ENCODE measurements around the gene ROR1.
A peak's percentile ranks its signal among the peaks of the same experiment; 100 is the strongest.

The ROR1 gene

DNA sequence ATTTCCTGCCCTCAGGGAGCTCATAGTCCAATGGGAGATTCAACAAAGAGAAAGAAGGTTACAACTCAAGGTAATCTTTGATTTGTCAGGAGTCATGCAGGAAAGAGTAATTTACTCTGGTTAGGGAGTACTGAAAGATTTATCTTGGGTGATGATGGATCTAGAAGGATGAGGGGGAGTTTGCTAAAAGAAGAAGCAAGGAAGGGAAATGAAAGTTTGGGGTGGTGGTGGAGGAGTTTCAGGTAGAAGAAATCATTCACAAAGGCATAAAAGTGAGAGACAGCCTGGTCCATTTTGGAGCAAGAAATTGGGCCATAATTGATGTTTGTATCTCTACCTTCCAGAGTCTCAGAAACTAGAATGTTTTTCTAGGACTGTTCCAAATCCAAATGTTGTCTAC, 116.7 kb downstream of the ROR1 start:
- no peak for DNase-seq

DNA sequence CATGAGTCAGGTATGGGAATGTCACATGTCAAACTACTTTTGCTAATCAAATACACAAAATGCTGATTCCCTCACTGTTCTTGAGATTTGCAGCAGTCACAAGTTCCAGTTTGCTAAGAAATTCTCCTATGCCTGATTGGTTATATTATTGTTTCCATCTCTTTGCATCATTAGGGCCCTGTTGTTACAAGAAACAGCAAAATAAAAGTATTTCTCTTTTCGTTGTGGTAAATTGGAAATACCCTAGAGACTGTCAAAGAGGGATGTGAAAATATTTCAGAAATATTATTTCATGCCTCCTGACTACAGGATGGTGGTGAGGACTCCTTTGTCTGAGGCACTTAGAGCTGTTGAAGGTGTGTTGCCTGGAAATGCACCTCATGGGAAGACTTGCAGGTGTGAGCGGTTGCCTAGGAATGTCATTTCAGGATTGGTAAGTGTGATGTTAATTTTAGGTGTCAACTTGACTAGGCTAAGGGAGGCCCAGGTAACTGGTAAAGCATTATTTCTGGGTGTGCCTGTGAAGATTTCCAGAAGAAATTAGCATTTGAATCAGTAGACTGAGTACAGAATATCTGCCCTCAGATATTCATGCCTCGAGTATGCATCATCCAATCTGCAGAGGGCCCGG, 117.4 kb downstream of the ROR1 start:
- no peak for DNase-seq

DNA sequence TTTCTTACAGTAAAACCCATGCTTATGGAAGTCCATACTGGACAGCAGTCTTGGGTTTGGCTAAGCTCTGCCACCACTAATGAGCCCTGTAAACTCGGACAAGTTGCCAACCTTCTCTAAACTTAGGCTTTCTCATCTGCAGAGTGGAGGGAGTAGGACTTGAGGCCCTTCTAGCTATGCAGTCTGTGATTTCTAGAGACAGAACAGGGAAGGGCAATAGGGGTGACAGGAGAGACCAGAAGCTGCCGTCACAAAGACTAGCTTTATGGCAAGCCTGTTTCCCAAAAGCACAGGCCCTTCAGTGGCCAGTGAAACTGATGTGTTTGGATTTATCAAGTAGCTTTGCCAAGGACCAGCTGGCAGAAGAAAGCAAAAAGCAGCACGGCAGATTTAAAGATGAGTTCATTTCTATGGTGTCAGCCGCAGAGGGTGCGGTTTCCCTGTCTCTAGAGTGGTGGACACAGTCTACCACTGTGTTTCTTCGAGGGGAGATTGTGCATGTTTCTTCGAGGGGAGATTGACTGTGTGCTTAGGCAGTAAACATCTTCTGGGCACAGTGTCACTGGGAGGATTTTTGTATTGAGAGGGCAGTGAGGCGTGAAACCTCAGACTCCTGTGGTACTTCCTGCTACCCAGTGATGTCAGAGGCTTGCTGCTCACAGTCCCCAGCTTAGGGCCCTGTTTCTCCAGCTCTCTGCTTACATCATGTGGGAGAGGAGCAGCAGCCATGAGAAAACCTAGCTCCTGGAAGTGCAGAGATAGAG, 119.0 kb downstream of the ROR1 start:
- DNase-seq, result peak; percentile 81

DNA sequence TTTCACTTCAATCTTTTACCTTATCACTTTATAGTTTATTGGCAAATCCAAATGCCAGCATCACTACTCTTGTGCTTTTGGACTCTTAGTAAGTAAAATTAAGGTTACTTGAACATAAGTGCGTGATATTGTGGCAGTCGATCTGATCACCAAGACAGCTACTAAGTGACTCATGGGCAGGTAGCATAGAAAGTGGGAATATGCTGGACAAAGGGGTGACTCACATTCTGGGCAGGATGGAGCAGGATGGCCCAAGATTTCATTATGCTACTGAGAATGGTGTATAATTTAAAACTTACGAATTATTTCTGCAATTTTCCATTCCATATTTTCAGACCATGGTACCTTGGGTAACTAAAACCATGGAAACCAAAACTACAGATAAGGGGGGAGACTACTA, 120.2 kb downstream of the ROR1 start:
- DNase-seq, result no peak

DNA sequence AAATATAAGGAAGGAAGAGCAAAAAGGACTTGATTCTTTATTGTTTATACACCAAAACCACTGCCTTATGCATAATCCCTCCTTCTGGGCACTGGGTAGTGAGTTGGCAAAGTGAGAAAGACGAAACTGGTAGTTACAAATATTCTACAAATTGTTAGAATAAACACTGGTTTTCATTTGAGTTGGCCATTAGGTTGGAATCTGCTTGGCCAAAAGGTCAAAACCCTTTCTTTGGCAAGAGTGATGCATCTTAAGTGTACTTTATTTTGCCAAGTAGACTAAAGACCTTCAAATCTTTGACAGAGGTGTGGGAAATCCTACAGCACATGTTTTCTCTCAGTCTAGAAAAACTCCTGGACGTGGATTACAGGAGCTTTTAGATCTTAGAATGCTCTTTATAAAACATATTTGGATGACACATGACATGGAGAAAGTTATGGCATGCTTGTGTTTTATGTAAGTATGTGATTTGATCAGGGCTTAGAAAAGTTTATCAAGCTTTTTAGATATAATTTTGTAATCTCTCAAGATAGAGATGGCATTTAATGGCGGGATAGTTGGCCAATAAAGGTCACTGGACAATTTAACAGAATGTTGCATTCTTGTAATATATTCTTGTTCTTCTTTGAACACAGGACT, 120.9 kb downstream of the ROR1 start:
- DNase-seq, result no peak

DNA sequence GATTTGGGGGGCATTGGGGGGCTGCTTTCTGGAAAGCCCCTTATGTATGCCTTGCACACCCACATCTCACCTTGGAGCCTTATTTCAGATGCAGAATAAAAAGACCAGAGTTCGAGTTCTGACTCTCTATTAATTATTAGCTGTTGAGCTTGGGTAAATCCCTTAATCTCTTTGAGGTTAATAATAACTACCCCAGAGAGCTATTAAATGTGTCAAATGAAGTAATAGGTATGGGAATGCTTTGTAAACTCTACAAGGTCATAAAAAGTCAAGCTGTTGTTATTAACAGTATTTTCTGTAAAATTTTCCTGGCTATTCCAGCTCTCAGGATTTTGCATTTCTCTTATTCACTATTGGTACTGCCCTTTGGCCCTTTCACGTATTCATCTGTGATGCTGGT, 122.9 kb downstream of the ROR1 start:
- DNase-seq, result no peak

DNA sequence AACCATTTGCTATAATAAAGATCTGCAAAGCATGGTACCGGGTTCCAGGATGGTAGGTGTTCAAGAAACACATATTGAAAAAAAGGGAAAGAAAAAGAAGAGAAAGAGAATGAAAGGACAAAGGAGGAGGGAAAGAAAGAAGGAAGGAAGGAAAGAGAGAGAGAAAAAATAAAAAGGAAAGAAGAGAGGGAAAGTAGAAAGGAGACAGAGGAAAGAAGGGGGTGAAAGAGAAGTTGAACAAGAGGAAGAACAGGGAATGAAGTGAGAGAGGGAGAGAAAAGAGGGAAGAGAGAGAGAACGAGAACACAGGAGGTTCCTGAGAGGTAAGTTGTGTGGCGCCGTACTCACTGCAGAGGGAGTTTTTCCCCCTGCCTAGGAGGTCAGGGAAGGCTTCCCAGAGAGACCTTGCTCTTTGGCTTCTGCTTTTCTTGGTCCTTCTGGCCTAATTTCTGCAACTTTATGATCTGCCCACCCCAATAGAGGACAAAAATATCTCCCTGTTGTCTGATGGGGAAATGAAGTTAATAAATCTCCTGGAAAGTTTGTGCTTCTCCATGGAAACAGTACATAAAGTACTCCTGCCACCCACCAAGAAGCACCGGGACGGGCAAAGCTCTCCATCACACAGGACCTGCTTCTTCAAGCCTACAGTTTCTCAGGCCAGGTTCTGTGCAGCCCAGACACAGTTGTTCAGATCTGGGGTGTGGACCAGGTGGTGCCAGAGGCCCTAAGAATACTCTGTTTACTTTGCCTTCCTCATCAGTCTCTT, 124.8 kb downstream of the ROR1 start:
- DNase-seq, result no peak

DNA sequence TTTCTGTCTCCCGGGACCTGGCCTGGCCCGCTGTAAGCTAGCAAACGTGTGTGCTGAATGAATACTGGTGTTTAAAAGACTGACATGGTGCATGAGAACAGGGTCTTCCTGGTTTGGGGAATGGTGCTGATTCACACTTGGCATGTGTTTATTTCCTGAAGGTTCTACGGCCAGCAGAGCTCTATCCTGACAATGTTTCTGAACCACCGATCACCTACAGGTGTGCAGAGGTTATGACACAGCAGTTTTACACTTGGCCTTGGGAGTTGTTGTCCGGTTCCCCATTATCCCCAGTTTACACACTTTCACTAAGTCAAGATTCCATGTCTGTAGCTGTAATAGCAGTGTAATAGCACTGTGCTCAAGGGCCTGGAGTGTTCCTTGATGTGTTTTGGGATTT, 127.3 kb downstream of the ROR1 start:
- DNase-seq, result no peak

DNA sequence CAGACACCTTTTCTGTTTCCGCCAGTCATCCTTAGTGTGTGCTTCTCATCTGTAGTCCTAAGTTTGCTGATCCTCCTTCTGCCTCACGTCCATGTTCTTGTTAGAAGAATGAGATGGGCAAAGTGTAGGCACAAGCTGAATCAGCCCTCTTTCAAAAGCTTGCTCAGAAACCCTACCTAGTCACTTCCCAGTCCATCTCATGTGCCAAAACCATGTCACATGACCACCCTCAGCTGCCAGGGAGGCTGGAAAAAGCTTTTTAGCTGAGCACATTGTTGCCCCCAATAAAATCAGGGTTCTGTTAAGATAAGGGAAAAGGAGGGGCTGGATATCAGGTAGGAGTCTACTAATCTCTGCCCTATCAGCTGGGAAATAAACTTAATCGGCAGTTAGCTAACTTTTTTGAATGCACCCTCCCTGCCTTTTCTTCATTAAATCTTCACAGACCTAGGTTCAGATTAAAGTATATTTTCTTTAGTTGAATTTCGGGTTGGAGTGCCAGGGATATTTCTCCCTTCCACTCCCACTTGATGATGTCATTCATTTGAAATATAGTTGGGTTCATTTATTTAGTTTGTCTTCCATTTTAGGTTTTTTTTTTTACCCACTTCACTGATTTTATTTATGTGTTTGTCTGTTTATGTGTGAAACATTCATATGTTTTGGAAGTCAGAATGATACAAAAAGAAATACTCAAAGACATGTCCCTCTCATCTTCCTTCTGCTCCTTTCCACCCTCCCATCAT, 129.2 kb downstream of the ROR1 start:
- DNase-seq, result no peak

DNA sequence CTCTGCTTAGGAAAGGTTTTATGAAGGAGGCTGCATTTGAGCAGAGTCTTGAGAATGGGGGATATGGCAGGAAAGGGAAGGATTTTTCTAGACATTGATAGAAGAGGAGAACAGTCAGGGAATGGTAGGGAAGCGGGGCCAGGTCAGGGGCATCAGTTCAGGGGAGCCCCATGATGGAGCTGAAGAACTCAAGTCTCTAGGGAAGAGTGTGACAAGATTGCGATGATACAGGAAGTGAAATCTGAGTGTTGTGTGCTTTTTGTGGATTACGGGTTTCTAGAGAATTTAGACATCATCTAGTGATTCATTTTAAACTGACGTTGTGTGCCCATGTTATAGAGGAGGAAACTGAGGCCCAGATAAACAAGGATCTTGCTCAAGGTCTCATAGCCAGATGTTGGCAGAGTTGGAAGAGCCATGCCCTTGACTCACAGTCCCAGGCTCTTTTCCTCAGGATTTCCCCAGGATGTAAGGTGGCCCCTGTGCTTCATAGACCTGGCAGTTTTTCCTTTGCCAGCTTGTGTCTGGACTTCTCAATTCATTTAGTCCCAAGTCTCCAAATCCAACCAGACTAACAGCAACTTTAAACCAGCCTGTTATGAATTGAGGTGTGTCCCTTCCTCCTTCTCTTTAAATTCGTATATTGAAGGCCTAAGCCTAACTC, 130.3 kb downstream of the ROR1 start:
- DNase-seq, result no peak

DNA sequence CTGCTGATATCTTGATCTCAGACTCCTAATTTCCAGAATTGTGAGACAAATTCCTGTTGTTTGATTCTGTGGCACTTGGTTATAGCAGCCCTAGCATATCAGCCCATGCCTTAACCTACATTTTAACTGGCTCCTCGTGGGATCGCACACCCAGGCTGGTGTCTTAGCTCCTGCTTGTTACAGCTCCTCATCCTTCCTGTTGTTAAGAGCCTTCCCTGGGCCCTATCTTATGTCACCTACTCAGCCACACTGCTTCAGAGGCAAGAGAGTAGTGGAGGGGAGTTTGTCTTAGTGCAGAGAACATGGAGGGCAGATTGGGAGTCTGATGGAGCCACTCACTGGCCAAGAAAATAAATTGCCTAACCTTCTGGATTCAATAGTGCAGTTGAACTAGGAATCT, 131.0 kb downstream of the ROR1 start:
- DNase-seq, result no peak

DNA sequence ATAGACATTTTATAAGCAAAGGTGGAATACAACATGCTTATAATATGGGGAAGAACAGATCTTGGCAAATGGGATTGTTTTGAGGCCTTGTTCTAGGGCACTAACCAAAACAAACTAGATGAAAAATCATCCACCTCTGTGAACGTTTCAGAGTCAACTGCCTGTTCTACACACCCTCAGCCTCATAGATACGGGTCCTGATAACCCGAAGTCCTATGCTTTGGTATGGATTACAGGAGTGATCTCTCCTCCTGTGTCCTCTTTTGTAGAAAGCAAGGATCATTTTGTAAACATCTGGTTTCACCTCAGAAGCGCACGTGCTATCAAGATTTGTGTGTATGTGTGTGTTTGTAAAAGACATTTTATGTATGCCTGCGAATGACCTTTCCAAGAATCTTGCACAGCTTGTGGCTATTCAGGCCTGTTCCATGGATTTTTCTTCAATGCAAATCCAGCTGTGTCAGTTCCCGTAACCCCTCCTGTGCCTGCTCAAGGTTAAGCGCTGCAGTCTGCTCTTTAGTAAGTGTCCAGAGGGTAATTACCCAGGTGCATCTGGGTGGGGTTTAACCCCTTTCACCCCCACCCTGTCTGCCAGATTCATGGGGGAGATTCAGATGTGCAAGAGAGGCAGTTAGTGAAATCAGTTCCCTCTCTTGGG, 132.4 kb downstream of the ROR1 start:
- no peak for DNase-seq

DNA sequence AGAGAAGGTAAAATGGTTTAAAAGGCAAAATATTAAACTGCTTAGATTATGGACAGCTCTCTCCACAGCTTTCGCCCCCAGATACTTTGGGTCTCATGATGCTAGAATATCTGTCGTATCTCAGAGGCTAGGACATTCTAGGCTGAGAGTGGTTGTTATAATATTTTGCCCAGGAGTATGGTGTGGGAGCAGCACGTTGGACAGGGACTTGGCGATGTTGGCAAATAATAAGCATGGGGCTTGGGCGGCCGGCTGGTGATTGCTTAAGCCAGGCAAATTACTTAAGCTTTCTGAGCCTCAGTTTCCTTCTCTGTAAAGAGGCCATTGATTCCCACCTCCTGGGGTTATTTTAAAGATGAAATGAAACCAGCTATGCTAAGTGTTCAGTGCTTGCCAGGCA, 133.2 kb downstream of the ROR1 start:
- no peak for DNase-seq

DNA sequence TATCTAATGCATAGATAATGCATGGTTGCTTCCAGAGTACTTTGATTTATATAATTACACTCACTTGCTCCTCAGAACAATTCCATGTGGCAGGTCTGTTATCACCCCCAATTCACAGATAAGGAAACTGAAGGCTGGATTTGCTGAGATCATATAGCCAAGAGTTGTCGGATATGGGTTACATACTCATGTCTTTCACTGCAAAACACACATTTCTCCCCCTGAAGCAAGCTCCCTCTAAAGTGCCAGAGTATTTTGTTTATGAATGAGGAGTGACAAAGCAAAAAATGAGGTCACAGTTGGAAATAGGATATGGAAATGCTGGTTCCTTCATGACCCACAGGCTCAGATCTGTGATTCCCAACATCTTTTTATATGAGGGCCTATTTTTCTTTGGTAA, 134.2 kb downstream of the ROR1 start:
- DNase-seq, result no peak

DNA sequence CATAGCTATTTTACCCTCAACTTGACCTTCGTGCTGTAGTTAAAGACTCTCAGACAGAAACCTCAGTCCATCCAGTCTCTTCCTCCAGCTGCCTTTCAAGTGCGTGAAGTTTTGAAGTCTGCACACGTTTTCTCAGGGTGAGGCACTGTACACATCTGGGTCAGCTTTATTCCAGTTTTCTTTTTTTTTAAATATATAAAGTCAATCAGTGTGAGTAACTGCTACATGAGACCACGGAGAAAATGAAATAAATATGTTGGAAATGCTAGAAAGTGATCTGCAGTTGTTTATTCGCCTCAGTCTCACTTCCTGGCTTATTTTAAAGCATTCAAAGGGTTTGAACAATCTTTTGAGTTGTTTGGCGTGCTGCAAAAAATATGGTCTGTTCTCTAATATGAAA, 135.7 kb downstream of the ROR1 start:
- no peak for DNase-seq

DNA sequence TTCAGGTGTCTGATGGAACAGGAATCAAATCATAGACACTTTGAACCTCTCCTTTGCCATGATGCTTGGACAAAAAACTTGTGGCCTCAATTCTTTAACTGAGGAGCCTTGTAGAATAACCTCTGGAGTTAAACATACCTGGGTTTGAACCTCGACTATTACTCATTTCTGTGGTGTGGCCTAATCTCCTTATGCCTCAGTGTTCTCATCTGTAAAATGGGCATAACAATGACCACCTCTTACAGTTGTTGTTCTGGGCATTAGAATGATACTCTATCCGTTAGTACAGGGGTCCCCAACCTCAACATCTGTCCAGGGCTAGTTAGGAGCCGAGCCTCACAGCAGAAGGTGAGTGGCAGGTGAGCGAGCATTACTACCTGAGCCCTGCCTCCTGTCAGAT, 137.2 kb downstream of the ROR1 start:
- DNase-seq, result no peak

DNA sequence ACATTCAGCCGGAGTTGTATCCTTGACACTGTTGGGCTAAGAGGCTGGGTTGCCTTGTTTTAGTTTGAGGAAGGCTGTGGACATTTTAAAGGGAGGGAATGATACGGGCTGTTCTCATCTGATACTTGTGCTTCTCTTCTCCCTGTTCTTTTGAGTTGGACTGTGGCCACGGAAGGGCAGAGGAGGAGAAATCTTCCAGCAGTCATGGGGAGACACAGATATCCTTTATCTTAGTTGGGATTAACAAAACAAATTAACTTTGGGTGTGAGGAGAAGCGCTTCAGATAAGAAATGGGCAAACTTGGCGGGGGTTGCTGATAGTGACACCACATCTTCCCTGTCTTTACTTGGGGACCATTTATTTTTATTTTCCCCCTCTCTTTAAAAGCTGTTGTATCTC, 138.8 kb downstream of the ROR1 start:
- no peak for DNase-seq

DNA sequence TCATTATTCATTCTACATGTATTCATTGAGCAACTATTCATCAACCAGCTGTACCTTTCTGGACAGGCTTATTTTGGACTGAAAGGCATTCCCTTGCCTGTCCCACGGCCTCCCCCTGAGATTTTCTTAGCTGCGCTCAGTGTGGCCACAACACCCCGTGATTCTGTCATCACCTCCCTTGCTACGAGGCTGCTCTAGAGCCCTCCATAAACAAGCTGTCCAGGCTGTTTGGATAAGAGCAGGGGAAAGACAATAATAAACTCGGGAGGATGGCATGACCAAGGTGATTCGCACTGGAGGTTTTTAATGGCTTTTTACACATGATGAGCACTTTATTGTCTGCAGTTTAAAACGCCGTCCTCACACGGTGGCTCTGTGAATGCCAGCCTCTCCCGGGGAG, 139.7 kb downstream of the ROR1 start:
- DNase-seq, result no peak

DNA sequence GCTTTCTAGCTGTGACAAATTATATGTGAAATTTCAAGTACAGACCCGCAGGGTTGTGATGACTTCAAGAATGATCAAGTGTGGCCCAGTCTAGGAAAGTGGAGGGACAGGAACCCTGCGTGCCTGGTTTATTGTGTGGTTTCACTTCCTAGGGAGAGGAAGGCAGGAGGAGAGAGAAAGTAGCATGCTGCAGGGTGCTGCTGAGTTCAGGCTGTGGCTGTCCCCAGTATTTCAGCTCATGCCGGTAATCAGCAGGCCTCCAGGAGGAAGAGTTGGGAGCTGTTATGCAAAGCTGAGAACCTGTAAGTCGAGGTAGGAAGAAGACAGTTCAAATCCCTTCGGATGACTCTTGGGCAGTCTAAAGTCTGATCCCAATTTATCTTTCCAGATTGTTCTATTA, 140.4 kb downstream of the ROR1 start:
- no peak for DNase-seq

DNA sequence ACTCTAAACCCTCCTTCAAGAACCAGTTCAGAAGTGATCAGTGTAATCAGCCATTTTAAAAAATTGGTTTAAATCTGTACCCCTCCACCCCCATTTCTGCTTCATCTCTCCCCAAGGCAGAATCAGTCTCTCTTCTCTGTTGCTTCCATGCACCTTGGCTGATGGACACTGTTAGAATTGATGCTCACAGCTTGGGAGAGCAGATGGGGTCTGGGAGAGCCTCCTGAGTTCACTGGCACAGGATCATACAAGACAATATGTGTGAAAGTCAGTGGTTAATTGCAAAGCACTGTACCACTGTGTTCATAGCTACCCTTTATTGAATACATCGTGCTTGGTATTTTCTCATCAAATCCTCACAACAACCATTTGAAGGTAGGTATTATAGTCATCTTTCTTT, 140.9 kb downstream of the ROR1 start:
- no peak for DNase-seq

DNA sequence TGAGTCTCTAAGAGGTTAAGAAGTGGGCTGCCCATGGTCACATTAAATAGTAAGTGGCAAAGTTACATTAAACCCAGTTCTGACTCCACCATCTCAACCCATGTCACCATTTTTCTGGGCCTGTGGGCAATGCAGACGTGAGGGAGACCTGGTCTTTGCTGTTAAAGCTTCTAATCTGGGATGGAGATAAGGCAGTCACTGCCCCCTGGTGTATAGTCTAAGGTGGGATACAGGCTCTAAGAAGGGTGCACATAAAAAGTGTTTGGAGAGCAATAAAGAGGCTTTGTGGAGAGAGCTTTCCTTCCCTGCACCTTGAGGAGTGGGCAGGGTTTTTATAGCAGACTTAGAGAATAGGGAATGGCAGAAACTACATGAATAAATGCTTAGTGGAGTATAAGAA, 141.3 kb downstream of the ROR1 start:
- no peak for DNase-seq
